SU-DHL-6 (cell line): ENCODE results near the gene MPZL3.

Experiments used
- CTCF ChIP-seq: fragments of 200-600 bp; sonication (generic); IDR thresholded peaks from one replicate; pipeline ENCODE4 v1.5.1; 2017; ENCODE audit warnings: antibody characterized with exemption, mild to moderate bottlenecking, low read length, moderate library complexity; ENCODE audit not compliant: insufficient read depth, poor library complexity, severe bottlenecking
- EZH2phosphoT487 ChIP-seq: fragments of 200-600 bp; sonication (generic), shearing (Covaris generic); conservative IDR thresholded peaks from 2 replicates; pipeline ENCODE4 v1.6.1; 2018; ENCODE audit warnings: mild to moderate bottlenecking, antibody characterized with exemption, low read length, moderate library complexity, mixed read lengths

- TF ChIP-seq CTCF: no peak
- TF ChIP-seq EZH2phosphoT487: no peak
These were observed 25.4 kb downstream of the MPZL3 start for GRCh38 chr11:118226781-118227180.
